Endothelial cell of umbilical vein (primary cell): ENCODE results near the gene CCDC92B.

Source experiments
- CTCF ChIP-seq, 2 donors: IDR thresholded peaks; 1 replicate in 1 of 2; 2 replicates in 1 of 2; pipeline ENCODE4 v1.5.1; 2011; ENCODE audit warnings: low read length in 2 of 2, mild to moderate bottlenecking in 2 of 2, moderate library complexity in 2 of 2, control low read depth in 1 of 2, inconsistent platforms in 1 of 2, low read depth in 1 of 2; ENCODE audit not compliant: insufficient read depth in 1 of 2; ENCODE audit errors: extremely low read depth in 1 of 2
- MAX ChIP-seq: IDR thresholded peaks from 2 replicates; pipeline ENCODE4 v1.6.1; 2011; ENCODE audit not compliant: insufficient read depth, insufficient read length
- POLR2A ChIP-seq: IDR thresholded peaks from 2 replicates; pipeline ENCODE4 v1.6.1; 2012; ENCODE audit warnings: low read depth, mild to moderate bottlenecking, control low read depth, low read length

- no peak for TF ChIP-seq CTCF (IDR thresholded peaks at IDR 0.05; ENCODE audit: extremely low read depth in 1 of 2, insufficient read depth in 1 of 2, low read depth in 1 of 2, low read length in 2 of 2)
- TF ChIP-seq POLR2A, result no peak
- TF ChIP-seq MAX, result no peak
Observed at GRCh38 chr17:2704890-2705248, 44.6 kb downstream of the CCDC92B start.
